ENCODE data around the gene CRMP1. TPM values are rescaled to one million over a fixed set of nuclear protein-coding genes. Genes with fewer than 3 reads are reported as not detected.

CRMP1 gene
- total and polyA plus RNA-seq, 2 of the 8 experiments (the other 6 are each of a cell fraction or from before 2014, with no cell fraction given): 120 to 131 TPM

GRCh38 chr4:5785806-5786680, 106.8 kb downstream of the CRMP1 start:
- Histone ChIP-seq H2BK120ac (replicated peaks; ENCODE audit: low read depth, low read length) (no peak overlapping the region), H4K8ac (ENCODE audit: extremely low read depth, insufficient read depth, low read length) (no peak overlapping the region), H3K27me3 (replicated peaks in 1 of 4; ENCODE audit: control insufficient read depth in 3 of 4, extremely low read depth in 1 of 4, insufficient read depth in 3 of 4, low read length in 3 of 4) (no peaks in the 10 kb centered on the region), H3K79me2 (ENCODE audit: control insufficient read depth in 1 of 2, insufficient read depth in 2 of 2, low read length in 2 of 2) (no peaks in the 10 kb centered on the region), H4K91ac (replicated peaks; ENCODE audit: insufficient read length, low read length) (no peak overlapping the region), H2BK20ac (ENCODE audit: low read length) (no peak overlapping the region), H2BK12ac (ENCODE audit: low read depth, low read length) (no peak overlapping the region), H3K56ac (replicated peaks; ENCODE audit: insufficient read length, low read depth, low read length) (no peak overlapping the region), H3K79me1 (ENCODE audit: low read depth, low read length) (no peaks in the 10 kb centered on the region), H3K4ac (replicated peaks; ENCODE audit: insufficient read length, low read depth, low read length) (no peak overlapping the region), H3K27ac (ENCODE audit: low read depth, low read length) (no peak overlapping the region), H2AFZ (ENCODE audit: low read length) (no peak overlapping the region), H4K20me1 (replicated peaks in 1 of 2; ENCODE audit: control insufficient read depth in 1 of 2, insufficient read depth in 2 of 2, low read length in 2 of 2) (peaks cover 0 to 5% of the 10 kb centered on the region in 2 experiments), H3K4me1 (replicated peaks in 1 of 4; ENCODE audit: control insufficient read depth in 3 of 4, insufficient read depth in 4 of 4, low read length in 3 of 4) (peaks cover 0 to 2% (median 1%) of the 10 kb centered on the region in 4 experiments; a peak in 1 of 7 replicates), H3K23me2 (ENCODE audit: low read depth, low read length) (peaks cover 3% of the 10 kb centered on the region), H3K23ac (ENCODE audit: insufficient read length) (no peak overlapping the region), H3K36me3 (ENCODE audit: control insufficient read depth in 2 of 4, insufficient read depth in 4 of 4, low read length in 3 of 4) (peaks cover 0 to 4% (median 4%) of the 10 kb centered on the region in 4 experiments; a peak in 5 of 8 replicates), H3K4me2 (ENCODE audit: insufficient read depth in 1 of 2, low read depth in 2 of 2, low read length in 2 of 2) (no peak overlapping the region), H2BK5ac (ENCODE audit: low read depth, low read length) (no peak overlapping the region), H3K9me3 (ENCODE audit: insufficient read depth in 2 of 2, low read depth in 1 of 2, low read length in 1 of 2) (no peaks in the 10 kb centered on the region), H3K9ac (replicated peaks in 1 of 4; ENCODE audit: extremely low read depth in 1 of 4, low read depth in 3 of 4, low read length in 3 of 4) (no peak overlapping the region), H3K18ac (ENCODE audit: extremely low read depth, low read length) (no peak overlapping the region), H3K4me3 (ENCODE audit: extremely low read depth in 1 of 4, insufficient read depth in 2 of 4, low read depth in 3 of 4, low read length in 4 of 4) (no peak overlapping the region), H4K5ac (ENCODE audit: insufficient read length, low read depth, low read length) (no peak overlapping the region), H3K14ac (ENCODE audit: insufficient read length) (no peak overlapping the region), H2AK5ac (ENCODE audit: low read depth, low read length) (no peak overlapping the region), H2BK15ac (ENCODE audit: low read length) (no peak overlapping the region)
- DNase-seq (ENCODE audit: low read depth in 1 of 2, low spot score in 2 of 2) (no peak), FAIRE-seq (no peak)
- ChIA-PET CTCF (ENCODE audit: partially characterized antibody) (interaction anchor here (0.7 to 1.2 kb wide), 5 partner anchors 16 to 387 kb away, joined by 3 to 4 read pairs (median 3); partner anchors contain the start of gene EVC), POLR2A (ENCODE audit: partially characterized antibody) (no interaction called here)
- WGBS, 2 experiments (ENCODE audit: extremely low coverage in 1 of 2, insufficient coverage in 1 of 2, insufficient read length in 1 of 2, insufficient replicate concordance in 2 of 2, low coverage in 1 of 2, low lambda C conversion rate in 2 of 2, missing lambda C conversion rate in 1 of 2): 84% methylated on average over 8 of the region's 9 CpGs; no CpG with 5 or more reads in 1 of the 2 experiments
- no peak for TF ChIP-seq FOSL1 (IDR thresholded peaks at IDR 0.05; ENCODE audit: insufficient read depth, low read depth, low read length)
- TF ChIP-seq BACH1 (IDR thresholded peaks at IDR 0.05; ENCODE audit: low read length): no peak
- TF ChIP-seq POU5F1 (IDR thresholded peaks at IDR 0.05; ENCODE audit: low read depth, low read length): no peak
- no peak for TF ChIP-seq RFX5 (IDR thresholded peaks at IDR 0.05; ENCODE audit: borderline replicate concordance, low read depth, low read length)
- TF ChIP-seq CBX8 (IDR thresholded peaks at IDR 0.05; ENCODE audit: borderline replicate concordance, low read depth, low read length): no peak
- no peak for TF ChIP-seq RXRA (IDR thresholded peaks at IDR 0.05; ENCODE audit: insufficient read depth, low read depth, low read length)
- TF ChIP-seq NANOG (IDR thresholded peaks at IDR 0.05; ENCODE audit: insufficient read depth, low read depth, low read length, poor library complexity, severe bottlenecking): no peak
- TF ChIP-seq MAFK (IDR thresholded peaks at IDR 0.05; ENCODE audit: low read depth, low read length): no peak
- no peak for TF ChIP-seq TEAD4 (IDR thresholded peaks at IDR 0.05; ENCODE audit: low read depth, low read length)
- no peak for TF ChIP-seq POLR2AphosphoS5 (IDR thresholded peaks at IDR 0.05; ENCODE audit: low read depth, low read length)
- TF ChIP-seq, protein P1, sequence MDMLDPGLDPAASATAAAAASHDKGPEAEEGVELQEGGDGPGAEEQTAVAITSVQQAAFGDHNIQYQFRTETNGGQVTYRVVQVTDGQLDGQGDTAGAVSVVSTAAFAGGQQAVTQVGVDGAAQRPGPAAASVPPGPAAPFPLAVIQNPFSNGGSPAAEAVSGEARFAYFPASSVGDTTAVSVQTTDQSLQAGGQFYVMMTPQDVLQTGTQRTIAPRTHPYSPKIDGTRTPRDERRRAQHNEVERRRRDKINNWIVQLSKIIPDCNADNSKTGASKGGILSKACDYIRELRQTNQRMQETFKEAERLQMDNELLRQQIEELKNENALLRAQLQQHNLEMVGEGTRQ (IDR thresholded peaks at IDR 0.05; ENCODE audit: low read length): no peak

Measured in H1 (cell line).